GM23248 (cell line): ENCODE results near the gene TSHZ2. TPM values are rescaled to one million over a fixed set of nuclear protein-coding genes. Genes with fewer than 3 reads are reported as not detected.
"Not testable (repeated sequence)": the region's sequence is repeated elsewhere in the genome, so short reads cannot be mapped to it uniquely, and the experiment has no call there.

Experiments
- DNase-seq: peaks from one replicate; pipeline ENCODE4 v3.0.0-alpha.2; 2015
- H2AFZ ChIP-seq: fragments of 200-600 bp; sonication (generic); 2 replicates; pipeline ENCODE4 v1.6.1; 2016; ENCODE audit warnings: antibody characterized with exemption
- H3F3A ChIP-seq: fragments of 200-600 bp; sonication (generic); 2 replicates; pipeline ENCODE4 v1.6.1; 2016; ENCODE audit warnings: mild to moderate bottlenecking, antibody characterized with exemption, mixed run types; ENCODE audit not compliant: insufficient read depth
- H3K27ac ChIP-seq: fragments of 200-600 bp; sonication (generic); 2 replicates; pipeline ENCODE4 v1.5.1; 2016; ENCODE audit warnings: mild to moderate bottlenecking
- H3K27me3 ChIP-seq: fragments of 200-600 bp; sonication (generic); replicated peaks from 2 replicates; pipeline ENCODE4 v1.6.1; 2016; ENCODE audit warnings: mild to moderate bottlenecking; ENCODE audit not compliant: insufficient read depth
- H3K36me3 ChIP-seq: fragments of 200-600 bp; sonication (generic); 2 replicates; pipeline ENCODE4 v1.6.1; 2016; ENCODE audit warnings: low read depth, mild to moderate bottlenecking
- H3K4me1 ChIP-seq: fragments of 200-600 bp; sonication (generic); 2 replicates; pipeline ENCODE4 v1.6.1; 2016; ENCODE audit warnings: mild to moderate bottlenecking; ENCODE audit not compliant: insufficient read depth
- H3K4me2 ChIP-seq: fragments of 200-600 bp; sonication (generic); one replicate; pipeline ENCODE4 v1.6.1; 2016; ENCODE audit warnings: mild to moderate bottlenecking; ENCODE audit not compliant: unreplicated experiment
- H3K4me3 ChIP-seq: fragments of 200-600 bp; sonication (generic); 2 replicates; pipeline ENCODE4 v1.5.1; 2016; ENCODE audit warnings: mild to moderate bottlenecking
- H3K79me2 ChIP-seq: fragments of 200-600 bp; sonication (generic); 2 replicates; pipeline ENCODE4 v1.6.1; 2016; ENCODE audit warnings: mild to moderate bottlenecking; ENCODE audit not compliant: insufficient read depth
- H3K9ac ChIP-seq: fragments of 200-600 bp; sonication (generic); 2 replicates; pipeline ENCODE4 v1.6.1; 2016; ENCODE audit warnings: mild to moderate bottlenecking
- H3K9me2 ChIP-seq: fragments of 200-600 bp; sonication (generic); 2 replicates; pipeline ENCODE4 v1.6.1; 2016; ENCODE audit warnings: mixed run types, mild to moderate bottlenecking, moderate library complexity; ENCODE audit not compliant: insufficient read depth
- H3K9me3 ChIP-seq: fragments of 200-600 bp; sonication (generic); one replicate; pipeline ENCODE4 v1.6.1; 2017; ENCODE audit warnings: low read depth
- H4K20me1 ChIP-seq: fragments of 200-600 bp; sonication (generic); 2 replicates; pipeline ENCODE4 v1.6.0; 2016; ENCODE audit not compliant: insufficient read depth
- EZH2 ChIP-seq: fragments of 200-600 bp; sonication (generic); IDR thresholded peaks from 2 replicates; pipeline ENCODE4 v1.6.1; 2018; ENCODE audit warnings: antibody characterized with exemption, mild to moderate bottlenecking; ENCODE audit not compliant: insufficient read depth, poor library complexity, severe bottlenecking
- EZH2phosphoT487 ChIP-seq: fragments of 200-600 bp; sonication (generic); IDR thresholded peaks from 2 replicates; pipeline ENCODE4 v1.6.1; 2018; ENCODE audit warnings: antibody characterized with exemption, moderate library complexity, mild to moderate bottlenecking, low read depth; ENCODE audit not compliant: insufficient read depth
- WGBS, 2 experiments: methylation state at CpG; one replicate each; pipeline ENCODE4 v1.1.6; 2015 to 2017; ENCODE audit warnings: low lambda C conversion rate in 2 of 2, low coverage in 1 of 2; ENCODE audit errors: missing lambda C conversion rate in 2 of 2; 5-methylcytosine and 5-hydroxymethylcytosine counted together
- in situ Hi-C: fragments of 300-500 bp; cut with MboI; formaldehyde crosslinking; loops from 2 replicates; pipeline ENCODE4 v1.15.0; 2020
- polyA plus RNA-seq: library from polyadenylated mRNA; unstranded; fragments of >200 nt; fragmentation: Nextera tagmentation; extraction: Ambion mirVana; gene quantifications from 2 replicates; pipeline ENCODE4 v1.2.1, GENCODE V29; 2016
- total RNA-seq: library from RNA; depleted of rRNA; stranded (reverse); fragments of >200 nt; shearing (Covaris generic); gene quantifications from 2 replicates; pipeline ENCODE4 v1.2.3, GENCODE V29; 2014

Gene TSHZ2
- total and polyA plus RNA-seq, 2 experiments from 2014 or later: 4.5 to 13.4 TPM

GRCh38 chr20:53412577-53413185 is 440.5 kb downstream of the TSHZ2 start:
- Histone ChIP-seq H3K27ac (no peak overlapping the region), H3K4me2 (no peak overlapping the region), H3K4me1 (peaks cover 16% of the 10 kb centered on the region), H2AFZ (no peak overlapping the region), H3K9me3 (no peaks in the 10 kb centered on the region), H3K79me2 (no peaks in the 10 kb centered on the region), H3K27me3 (no peaks in the 10 kb centered on the region), H4K20me1 (no peaks in the 10 kb centered on the region), H3K36me3 (no peaks in the 10 kb centered on the region), H3K4me3 (no peak overlapping the region), H3F3A (peaks cover 12% of the 10 kb centered on the region; the same call in 1 of the 2 replicates), H3K9me2 (no peaks in the 10 kb centered on the region), H3K9ac (no peak overlapping the region)
- WGBS, 2 experiments: 90% methylated on average over 13 of the region's 13 CpGs
- TF ChIP-seq EZH2phosphoT487 (no peak), EZH2 (no peak)
- in situ Hi-C loops: no loop called here
- no peak for DNase-seq

- H3K9me2 ChIP-seq: no peaks in the 10 kb centered on the region
- H3K4me3 ChIP-seq: no peak overlapping the region
- no peak overlapping the region for H3K9ac ChIP-seq
- in situ Hi-C loops: no loop called here
- peaks cover 12% of the 10 kb centered on the region; the same call in 1 of the 2 replicates for H3F3A ChIP-seq
- H3K4me1 ChIP-seq: peaks cover 14% of the 10 kb centered on the region
- H2AFZ ChIP-seq: no peak overlapping the region
- DNase-seq: no peak
- no peaks in the 10 kb centered on the region for H3K79me2 ChIP-seq
- no peaks in the 10 kb centered on the region for H3K27me3 ChIP-seq
- H4K20me1 ChIP-seq: no peaks in the 10 kb centered on the region
- WGBS, 2 experiments: 91% methylated on average over 15 of the region's 15 CpGs
- no peaks in the 10 kb centered on the region for H3K9me3 ChIP-seq
- TF ChIP-seq EZH2phosphoT487 (no peak), EZH2 (no peak)
- H3K4me2 ChIP-seq: no peak overlapping the region
- no peak overlapping the region for H3K27ac ChIP-seq
- no peaks in the 10 kb centered on the region for H3K36me3 ChIP-seq
These were observed 441.1 kb downstream of the TSHZ2 start for GRCh38 chr20:53413186-53413631.

GRCh38 chr20:53413845-53414244 is 441.7 kb downstream of the TSHZ2 start:
- H3K9me3 ChIP-seq, H3K9me2 ChIP-seq, H3K27ac ChIP-seq, H3K9ac ChIP-seq, H3K4me2 ChIP-seq, H2AFZ ChIP-seq, in situ Hi-C loops, H3K36me3 ChIP-seq, H4K20me1 ChIP-seq, H3K79me2 ChIP-seq, H3K27me3 ChIP-seq, DNase-seq, H3F3A ChIP-seq, H3K4me1 ChIP-seq, H3K4me3 ChIP-seq: not testable (repeated sequence)
- 70% methylated on average over 1 of the region's 1 CpG for WGBS, 2 experiments

DNA sequence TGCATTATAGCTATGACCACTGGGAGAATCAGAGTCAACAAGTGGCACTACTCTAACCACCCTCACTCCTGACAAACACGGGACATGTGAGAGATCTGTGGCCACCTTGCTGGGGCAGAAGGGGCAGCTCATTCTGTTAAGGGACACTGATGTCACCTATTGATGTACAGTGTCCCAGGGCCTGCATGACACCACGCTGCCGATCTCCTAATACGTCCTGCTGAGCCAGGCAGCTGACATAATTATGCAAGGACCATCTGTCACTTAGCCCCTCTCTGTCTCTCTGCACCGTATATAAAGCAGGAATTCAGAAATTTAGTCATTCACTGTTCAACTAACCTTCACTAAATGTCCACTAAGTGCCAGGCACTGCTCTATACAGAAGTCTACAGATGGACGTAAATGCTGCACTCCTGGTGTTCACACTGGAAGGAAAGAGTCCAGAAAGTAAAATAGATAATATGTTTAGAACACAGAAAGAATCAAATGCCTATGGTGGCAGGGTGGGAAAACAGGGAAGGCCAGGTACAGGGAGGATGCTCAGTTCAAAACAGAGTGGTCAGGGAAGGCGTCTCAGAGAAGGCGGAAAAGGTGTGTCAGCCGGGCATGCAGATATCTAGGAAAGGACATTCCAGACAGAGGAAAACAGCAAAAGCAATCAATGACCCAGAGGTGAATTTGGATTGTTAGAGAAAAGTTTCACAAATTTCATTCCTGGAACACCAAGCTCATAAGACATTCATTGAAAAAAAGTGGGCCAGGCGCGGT is 447.7 kb downstream of the TSHZ2 start:
- Histone ChIP-seq H3K4me2 (no peak overlapping the region), H3K9ac (no peak overlapping the region), H3F3A (no peaks in the 10 kb centered on the region), H3K9me3 (no peaks in the 10 kb centered on the region), H3K27me3 (no peaks in the 10 kb centered on the region), H3K9me2 (no peaks in the 10 kb centered on the region), H4K20me1 (no peaks in the 10 kb centered on the region), H3K4me3 (no peak overlapping the region), H3K27ac (no peak overlapping the region), H2AFZ (no peak overlapping the region), H3K79me2 (no peaks in the 10 kb centered on the region), H3K4me1 (no peaks in the 10 kb centered on the region), H3K36me3 (no peaks in the 10 kb centered on the region)
- DNase-seq: no peak
- 88 to 90% methylated on average over 11 of the region's 11 CpGs for WGBS, 2 experiments
- in situ Hi-C loops: no loop called here
- TF ChIP-seq EZH2 (no peak), EZH2phosphoT487 (no peak)
